Measurements from ENCODE around the gene CSNK1G2.

DNA sequence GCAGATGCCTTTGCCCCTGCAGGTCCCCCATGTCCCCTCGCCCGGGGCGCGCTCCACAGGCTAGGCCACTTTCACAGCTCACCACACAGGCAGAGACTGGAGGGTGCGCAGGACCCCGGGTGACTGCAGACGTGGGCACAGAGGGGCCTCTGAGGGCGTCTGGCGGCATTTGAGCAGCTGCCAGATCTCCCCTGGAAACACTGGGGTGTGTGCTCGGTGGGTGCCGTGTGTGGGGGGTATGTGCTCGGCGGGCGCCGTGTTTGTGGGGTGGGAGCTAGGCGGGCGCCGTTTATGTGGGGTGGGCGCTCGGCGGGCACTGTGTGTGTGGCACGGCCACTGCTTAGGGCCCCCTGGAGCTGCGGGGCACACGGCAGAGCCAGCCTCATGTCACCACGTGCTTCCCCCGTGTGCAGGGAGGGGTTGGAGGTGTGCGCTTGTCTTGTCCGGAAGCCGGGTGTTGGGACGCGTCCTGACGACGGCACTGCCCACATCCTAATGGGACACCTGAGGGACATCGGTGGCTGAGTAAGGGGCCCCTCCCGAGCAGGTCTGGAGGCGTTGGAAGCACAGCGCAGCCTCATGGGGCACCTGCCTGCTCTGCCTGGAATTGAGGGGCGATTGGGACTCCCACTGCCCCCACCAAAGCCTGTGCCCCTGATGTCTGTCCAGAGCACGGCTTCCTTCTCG is 16.7 kb downstream of the CSNK1G2 start:
- TF ChIP-seq, protein P1, sequence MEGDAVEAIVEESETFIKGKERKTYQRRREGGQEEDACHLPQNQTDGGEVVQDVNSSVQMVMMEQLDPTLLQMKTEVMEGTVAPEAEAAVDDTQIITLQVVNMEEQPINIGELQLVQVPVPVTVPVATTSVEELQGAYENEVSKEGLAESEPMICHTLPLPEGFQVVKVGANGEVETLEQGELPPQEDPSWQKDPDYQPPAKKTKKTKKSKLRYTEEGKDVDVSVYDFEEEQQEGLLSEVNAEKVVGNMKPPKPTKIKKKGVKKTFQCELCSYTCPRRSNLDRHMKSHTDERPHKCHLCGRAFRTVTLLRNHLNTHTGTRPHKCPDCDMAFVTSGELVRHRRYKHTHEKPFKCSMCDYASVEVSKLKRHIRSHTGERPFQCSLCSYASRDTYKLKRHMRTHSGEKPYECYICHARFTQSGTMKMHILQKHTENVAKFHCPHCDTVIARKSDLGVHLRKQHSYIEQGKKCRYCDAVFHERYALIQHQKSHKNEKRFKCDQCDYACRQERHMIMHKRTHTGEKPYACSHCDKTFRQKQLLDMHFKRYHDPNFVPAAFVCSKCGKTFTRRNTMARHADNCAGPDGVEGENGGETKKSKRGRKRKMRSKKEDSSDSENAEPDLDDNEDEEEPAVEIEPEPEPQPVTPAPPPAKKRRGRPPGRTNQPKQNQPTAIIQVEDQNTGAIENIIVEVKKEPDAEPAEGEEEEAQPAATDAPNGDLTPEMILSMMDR (IDR thresholded peaks at IDR 0.05; ENCODE audit: poor library complexity): no peak
- TF ChIP-seq EZH2phosphoT487 (IDR thresholded peaks at IDR 0.05; ENCODE audit: low read depth, severe bottlenecking, unreplicated experiment): no peak

Measured in hepatocyte (in vitro differentiated cells).